ENCODE measurements around the gene IRX2.

GRCh38 chr5:2757563-2758351, 6.3 kb upstream of the IRX2 start:
- TF ChIP-seq, protein P1, sequence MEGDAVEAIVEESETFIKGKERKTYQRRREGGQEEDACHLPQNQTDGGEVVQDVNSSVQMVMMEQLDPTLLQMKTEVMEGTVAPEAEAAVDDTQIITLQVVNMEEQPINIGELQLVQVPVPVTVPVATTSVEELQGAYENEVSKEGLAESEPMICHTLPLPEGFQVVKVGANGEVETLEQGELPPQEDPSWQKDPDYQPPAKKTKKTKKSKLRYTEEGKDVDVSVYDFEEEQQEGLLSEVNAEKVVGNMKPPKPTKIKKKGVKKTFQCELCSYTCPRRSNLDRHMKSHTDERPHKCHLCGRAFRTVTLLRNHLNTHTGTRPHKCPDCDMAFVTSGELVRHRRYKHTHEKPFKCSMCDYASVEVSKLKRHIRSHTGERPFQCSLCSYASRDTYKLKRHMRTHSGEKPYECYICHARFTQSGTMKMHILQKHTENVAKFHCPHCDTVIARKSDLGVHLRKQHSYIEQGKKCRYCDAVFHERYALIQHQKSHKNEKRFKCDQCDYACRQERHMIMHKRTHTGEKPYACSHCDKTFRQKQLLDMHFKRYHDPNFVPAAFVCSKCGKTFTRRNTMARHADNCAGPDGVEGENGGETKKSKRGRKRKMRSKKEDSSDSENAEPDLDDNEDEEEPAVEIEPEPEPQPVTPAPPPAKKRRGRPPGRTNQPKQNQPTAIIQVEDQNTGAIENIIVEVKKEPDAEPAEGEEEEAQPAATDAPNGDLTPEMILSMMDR (IDR thresholded peaks at IDR 0.05; ENCODE audit: extremely low read depth in 1 of 2, insufficient read depth in 1 of 2, low read depth in 1 of 2, low read length in 2 of 2), result no peak
- TF ChIP-seq EZH2 (IDR thresholded peaks at IDR 0.05; ENCODE audit: borderline replicate concordance, low read depth, low read length, severe bottlenecking), result no peak
- TF ChIP-seq JUN (IDR thresholded peaks at IDR 0.05; ENCODE audit: borderline replicate concordance, insufficient read depth, insufficient read length, low read depth), result no peak
- no peak for TF ChIP-seq GATA2 (IDR thresholded peaks at IDR 0.05; ENCODE audit: insufficient read depth, insufficient read length, low read depth, low read length)
- TF ChIP-seq POLR2A (IDR thresholded peaks at IDR 0.05; ENCODE audit: low read depth, low read length), result no peak
- no peak for TF ChIP-seq POLR2AphosphoS5 (IDR thresholded peaks at IDR 0.05; ENCODE audit: insufficient read depth, low read depth, low read length)
